NCI-H187 treated with DMSO at 0.1 percent for 48 hours (cell line): Measurements from ENCODE around the gene DNM1.

Source experiments
- DNase-seq: peaks from one replicate; lab custom pipeline; 2025; lab: John Stamatoyannopoulos, UW

Gene DNM1

DNA sequence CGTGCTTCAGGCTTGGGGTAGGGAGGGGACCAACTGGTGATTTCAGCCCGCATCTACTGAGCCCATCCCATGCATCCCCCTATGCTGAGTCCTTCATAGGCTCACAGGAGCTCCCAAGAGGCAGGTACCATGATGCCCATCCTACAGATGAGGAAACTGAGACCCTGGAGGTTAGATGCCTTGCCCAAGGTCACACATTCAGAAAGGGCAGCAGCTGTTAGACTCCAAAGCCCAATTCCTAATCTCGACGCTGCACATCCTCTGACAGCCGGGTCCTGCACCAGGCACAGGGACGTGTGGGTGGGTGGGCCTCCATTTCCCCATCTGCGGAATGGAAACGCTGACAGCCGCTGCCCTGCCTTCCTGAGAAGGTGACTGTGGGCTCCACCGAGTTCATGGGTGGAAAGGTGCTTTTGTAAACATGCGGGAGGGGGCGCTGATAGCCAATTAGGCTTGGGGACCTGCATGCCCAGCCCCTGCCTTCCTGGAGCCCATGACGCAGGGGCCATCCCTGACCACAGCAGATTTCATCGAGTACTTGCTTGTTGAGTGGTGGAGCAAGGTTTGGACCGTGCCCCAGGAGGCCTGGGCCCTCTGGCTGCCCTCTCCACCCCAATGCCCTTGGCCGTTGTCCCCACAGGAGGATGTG is 2.2 kb downstream of the DNM1 start:
- DNase-seq: no peak

DNA sequence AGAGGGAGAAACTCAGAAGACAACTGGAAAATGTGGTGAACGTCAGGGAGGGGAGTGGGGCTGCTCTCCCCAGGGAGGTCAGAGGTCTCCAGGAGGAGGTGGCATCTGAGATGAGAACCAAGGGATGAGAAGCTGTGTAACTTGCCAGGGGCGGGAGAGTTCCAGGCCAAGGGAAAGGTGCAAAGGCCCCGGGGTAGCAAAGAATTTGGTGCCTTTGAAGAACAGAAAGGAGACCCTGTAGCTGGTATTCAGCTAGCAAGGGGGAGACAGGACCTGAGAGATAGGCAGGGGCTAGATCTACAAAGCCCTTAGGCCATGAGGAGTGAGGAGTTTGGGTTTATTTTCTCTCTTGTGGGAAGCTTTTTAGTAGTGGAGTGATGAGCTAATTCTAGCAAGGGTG is 3.3 kb downstream of the DNM1 start:
- DNase-seq: no peak

DNA sequence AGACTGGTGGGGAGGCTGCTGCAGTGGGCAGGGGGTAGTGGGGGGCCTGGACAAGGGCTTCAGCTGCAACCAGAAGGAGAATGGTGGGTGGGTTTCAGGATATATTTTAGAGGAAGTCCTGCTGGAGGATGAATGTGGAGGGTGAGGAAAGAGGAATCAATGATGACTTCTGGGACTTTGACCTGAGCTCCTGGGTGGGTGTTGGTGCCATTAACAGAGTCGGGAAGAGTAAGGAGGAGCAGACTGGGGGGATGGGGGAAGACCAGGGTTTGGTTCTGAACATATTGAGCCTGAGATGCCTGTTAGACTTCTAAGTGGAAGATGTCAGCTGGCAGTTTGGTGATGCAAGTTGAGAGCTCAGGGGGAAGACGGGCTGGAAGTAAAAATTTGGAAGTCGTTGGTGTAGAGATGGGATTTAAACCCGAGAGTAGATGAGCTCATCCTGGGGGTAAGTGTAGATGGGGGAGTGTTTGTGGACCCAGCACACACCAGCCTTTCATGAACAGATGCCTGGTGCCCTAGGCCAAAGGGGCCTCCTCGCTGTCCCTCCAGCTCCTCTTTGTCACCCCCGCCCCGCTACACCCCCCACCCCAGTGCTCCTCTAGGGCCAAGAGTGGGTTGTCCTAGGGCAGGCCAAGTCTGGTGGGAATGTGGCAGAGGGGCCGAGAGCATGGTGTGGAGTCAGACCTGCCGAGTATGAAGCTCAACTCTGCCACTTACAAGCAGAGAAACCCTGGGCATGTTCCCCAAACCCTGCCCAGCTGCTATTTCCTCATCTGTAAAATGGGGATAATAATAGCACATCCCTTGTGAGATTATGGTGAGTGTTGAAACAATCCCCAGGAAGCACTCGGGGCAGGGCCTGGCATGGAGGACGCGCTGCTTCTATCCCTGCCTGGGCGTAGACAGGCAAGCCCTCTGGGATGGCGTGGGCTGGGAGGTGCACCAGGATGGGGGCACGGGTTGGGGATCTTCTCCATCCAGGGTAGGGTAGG is 4.0 kb downstream of the DNM1 start:
- DNase-seq: no peak

DNA sequence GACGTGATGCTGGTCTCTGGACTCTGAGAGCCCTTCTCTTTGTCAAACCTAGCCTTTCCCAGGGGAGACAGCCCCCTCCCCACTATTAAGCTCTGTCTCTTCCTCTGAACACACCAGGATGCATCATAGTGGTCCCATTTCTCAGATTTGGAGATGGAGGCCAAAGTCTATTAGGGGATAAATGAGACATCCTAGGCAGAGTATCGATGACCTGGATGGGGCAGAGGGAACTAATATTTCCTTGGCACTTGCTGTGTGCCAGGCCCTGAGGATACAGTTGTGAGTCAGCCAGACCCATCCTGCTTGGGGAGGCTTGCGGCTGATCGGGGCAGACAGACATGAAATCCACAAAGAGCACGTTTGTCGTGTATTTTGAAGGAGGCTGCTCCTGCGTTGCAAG is 5.2 kb downstream of the DNM1 start:
- no peak for DNase-seq

DNA sequence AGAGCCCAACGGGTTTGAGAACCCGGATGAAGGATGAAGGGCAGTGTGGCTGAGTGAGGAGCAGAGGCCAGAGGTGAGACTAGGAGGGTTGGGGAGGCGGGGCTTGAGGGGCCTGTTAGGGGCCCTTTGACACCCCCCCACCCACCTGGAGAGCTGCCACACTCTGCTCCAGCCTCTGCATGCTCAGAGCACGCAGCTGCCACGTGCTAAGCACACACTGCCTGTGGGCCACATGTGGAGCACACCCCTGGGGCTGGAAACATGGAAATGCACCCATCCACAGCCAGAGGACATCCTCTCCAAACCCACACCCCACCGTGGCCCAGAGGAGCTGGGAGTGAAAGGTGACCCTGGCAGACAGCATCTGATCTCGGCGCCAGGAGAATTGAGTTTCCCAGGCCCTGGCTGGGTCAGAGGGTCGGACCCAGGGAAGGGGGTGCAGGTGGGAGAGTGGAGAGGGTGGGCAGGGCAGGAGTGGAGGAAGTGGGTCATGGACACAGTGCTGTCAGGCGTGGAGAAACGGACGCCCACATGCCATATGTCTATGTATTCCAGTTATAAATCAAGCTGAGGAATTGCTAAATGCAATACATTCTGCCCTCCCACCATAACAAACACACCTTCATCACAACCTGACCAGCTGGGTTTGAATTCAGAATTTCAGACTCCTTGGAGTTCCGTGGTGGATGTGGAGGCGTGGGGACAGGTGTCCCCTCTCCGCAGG is 5.9 kb downstream of the DNM1 start:
- DNase-seq: no peak

- no peak for DNase-seq
Observed at GRCh38 chr9:128211186-128211980, 8.2 kb downstream of the DNM1 start.

GRCh38 chr9:128211981-128212281 is 8.8 kb downstream of the DNM1 start:
- DNase-seq: no peak

DNA sequence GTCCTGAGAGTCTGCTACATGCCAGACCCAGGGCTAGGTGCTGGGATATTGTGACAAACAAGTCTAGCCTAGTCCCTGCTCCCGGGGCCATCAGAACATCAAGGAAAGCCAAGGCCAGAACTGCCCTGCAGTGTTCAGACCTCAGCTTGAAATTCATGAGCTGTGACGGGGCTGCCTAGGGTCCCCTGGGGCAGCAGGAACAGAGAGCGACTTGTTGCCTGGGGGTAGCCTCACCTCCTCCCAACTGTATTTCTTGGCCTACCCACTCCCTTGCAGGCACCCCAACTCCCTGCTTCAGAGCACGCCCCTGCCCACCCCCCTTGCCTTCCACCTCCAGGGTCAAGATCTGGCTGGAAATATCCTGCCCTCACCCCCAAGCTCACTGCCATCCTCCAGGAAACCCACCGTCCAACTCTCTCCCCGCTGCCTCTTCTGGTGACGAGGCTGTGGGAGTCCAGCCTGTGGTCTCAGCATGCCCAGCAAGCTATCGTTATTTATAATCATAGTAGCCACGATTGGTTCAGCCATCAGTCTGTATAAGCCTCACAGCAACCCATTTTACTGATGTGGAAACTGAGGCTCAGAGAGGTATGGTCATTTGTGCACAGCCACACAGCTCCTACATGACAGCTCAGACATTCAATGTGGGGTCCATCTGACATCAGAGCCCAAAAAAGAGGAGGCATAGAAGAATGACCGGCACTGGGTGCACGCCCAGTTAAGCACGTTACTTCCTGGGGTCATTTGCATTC is 10.7 kb downstream of the DNM1 start:
- no peak for DNase-seq

DNA sequence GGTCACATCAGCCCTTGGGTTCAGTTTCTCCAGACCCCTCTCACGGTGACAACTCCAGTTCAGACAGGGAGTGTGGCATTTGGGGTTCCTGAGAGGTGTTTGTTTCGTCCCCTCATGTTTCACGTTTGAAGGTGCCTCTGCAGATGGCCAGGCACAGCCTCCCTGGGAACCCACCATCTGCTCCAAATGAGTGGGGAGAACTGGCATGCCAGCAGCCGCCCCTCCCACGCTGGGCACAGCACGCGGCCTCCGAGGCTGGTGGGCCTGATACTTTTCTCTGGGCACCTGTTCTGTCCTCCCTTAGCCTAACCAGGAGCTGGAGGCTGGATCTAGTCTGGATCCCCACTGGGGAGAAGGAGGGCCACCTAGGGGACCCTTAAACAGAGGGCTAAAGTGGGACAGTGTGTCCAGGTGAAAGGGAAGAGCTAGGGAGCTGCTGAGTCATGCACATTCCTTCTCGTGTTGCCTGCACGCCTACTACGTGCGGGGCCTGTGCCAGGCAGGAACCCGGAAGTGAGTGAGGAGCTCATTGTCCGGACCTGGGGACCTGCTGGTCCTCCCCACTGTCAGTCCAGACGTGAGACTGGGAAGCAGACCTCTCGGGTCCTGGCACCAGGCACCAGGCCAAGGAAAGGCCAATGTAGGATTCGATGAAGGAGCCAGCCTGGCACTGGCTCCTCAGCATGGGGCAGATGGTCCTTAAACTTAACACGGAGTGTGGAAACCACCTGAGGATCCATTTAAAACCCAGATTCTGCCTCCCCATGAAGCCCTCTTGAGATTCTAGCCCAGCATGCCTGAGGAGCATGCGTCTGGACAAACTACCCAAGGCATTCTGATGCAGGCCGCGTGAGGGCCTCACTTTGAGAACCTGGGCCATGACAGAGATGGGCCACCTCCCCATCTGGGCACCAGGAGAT is 11.7 kb downstream of the DNM1 start:
- no peak for DNase-seq

GRCh38 chr9:128215491-128216409 is 12.6 kb downstream of the DNM1 start:
- no peak for DNase-seq

GRCh38 chr9:128216781-128217553 is 13.8 kb downstream of the DNM1 start:
- no peak for DNase-seq

DNA sequence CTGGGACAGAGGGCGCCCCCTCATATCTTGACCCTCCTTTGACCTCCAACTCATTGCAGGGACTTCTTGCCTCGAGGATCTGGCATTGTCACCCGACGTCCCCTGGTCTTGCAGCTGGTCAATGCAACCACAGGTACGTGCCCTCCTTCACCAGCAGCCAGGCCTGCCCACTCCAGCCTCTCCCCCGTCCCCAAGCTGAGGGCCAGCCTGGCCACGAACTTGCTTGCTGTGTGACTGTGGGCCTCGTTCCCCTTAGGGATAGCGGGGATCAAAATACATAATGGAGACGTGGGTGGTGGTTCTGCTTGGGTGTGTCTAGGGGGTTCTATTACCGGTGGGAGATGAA is 15.0 kb downstream of the DNM1 start:
- DNase-seq: no peak

DNA sequence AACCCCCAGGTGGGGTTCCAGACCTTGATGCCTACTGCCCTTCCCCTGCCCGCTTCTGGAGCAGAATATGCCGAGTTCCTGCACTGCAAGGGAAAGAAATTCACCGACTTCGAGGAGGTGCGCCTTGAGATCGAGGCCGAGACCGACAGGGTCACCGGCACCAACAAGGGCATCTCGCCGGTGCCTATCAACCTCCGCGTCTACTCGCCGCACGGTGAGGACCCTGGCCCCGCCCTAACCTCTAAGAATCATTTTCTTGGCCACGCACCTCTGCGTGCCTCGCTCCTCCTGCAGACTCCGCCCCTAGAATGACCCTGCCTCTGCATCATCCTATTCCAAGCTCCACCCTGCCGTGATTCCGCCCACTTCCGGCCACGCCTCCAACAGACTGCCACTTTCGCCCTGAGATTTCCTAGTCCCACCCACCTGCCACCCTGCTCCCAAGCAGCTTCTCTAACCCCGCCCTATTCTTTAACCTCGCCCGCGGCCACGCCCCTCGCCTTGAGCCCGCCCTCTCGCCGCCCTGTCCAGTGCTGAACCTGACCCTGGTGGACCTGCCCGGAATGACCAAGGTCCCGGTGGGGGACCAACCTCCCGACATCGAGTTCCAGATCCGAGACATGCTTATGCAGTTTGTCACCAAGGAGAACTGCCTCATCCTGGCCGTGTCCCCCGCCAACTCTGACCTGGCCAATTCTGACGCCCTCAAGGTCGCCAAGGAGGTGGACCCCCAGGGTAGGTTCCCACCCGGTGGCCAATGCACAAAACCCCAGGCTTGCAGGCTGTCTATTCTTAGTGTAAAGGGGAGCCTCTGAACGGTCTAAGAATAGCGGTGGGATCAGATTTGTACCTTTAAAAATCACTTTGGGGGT is 15.6 kb downstream of the DNM1 start:
- peak; percentile 42 for DNase-seq

DNA sequence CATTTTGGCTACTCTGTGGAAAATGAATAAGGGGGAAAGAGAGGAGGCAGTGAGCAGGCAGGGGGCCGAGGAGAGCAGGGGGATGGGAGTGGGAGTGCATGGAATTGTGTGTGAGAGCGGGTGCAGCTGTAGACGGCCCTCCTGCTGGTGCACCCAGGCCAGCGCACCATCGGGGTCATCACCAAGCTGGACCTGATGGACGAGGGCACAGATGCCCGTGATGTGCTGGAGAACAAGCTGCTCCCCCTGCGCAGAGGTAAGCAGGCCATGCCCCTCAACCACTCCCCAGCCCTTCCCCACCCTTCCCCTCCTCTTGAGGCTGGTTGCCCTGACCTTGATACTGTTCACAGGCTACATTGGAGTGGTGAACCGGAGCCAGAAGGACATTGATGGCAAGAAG is 16.7 kb downstream of the DNM1 start:
- no peak for DNase-seq

DNA sequence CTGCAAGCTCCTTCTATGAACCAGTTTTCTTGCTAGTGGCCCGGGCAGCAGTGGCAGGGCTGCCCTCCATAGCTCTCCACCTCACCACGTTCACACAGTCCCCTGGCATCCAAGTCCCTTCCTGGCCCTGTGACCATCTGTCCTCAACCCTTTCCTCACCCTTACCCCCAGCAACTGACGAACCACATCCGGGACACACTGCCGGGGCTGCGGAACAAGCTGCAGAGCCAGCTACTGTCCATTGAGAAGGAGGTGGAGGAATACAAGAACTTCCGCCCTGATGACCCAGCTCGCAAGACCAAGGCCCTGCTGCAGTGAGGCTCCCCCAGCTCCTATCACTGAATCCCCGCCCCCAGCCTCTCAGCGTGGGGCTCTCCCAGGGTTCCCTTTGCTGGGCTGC is 18.8 kb downstream of the DNM1 start:
- DNase-seq: no peak

DNA sequence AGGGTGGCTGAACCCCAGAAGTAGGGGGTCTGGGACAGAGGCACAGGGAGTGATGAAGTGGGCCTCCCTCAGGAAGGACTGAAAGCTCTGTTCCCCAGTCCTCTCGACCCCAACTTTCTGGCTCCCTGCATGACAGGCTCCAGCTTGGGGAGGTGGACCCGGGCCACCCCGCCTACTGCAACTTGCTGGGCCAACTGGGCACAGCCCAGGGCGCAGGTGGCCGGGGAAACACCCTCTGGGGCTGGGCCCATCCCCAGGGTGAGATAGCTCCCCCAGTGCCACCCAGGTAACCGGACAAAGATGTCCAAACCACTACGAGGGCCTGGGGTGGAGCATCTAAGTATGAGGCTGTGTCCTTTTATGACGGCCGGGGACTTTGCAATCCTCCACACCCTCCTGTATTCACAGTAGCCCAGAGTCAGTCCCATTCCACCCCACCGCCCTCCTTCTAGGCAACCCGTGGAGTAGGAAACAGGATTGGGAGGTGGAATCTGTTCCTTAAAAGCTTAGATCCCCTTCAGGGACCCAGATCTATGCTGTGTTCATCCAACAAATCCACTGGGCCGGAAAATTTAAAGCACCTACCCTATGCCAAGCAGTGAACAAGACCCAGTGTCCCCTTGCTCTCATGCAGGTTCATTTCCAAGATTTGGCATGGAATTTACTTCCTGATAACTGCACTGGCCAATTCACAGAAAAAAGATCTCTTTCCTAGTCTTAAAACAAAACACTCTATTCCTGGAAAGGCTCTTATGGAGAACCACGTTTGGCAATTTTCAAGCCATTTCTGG is 19.9 kb downstream of the DNM1 start:
- DNase-seq: no peak

DNA sequence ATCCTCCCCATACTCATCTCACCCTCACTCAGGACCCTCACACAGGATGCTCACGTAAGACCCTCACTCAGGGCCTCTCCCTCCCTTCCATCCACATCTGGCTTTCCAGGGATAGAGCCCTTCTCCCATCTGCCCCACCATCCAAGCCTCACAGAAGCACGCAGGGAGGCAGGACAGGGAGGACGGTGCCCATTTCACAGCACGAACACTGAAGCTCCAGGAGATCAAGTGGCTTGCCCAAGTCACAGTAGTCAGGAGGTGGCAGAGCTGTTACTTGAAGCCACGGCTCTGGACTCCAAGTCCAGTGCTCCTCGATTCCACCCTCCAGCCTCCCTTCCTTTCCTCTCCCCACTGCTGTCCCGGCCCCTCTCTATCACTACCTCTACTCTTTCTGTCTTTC is 21.7 kb downstream of the DNM1 start:
- DNase-seq: no peak
